Upper lobe of right lung (tissue), 1 donor: ENCODE data around the gene NRDC. TPM values are rescaled to one million over a fixed set of nuclear protein-coding genes. Genes with fewer than 3 reads are reported as not detected.
A peak's percentile ranks its signal among the peaks of the same experiment; 100 is the strongest.

Experiments
- ATAC-seq: fragments of 200-7000 bp; cut with Tn5 transposase; one replicate; pipeline ENCODE4 v1.9.1; 2020; ENCODE audit warnings: mild to moderate bottlenecking, moderate library complexity
- DNase-seq: peaks from one replicate; pipeline ENCODE4 v3.0.0-alpha.2; 2020
- H3K27ac ChIP-seq: fragments of 200-600 bp; one replicate; pipeline ENCODE4 v1.8.0; 2022
- H3K27me3 ChIP-seq: fragments of 200-600 bp; one replicate; pipeline ENCODE4 v1.8.0; 2022; ENCODE audit warnings: mild to moderate bottlenecking
- H3K36me3 ChIP-seq: fragments of 200-600 bp; one replicate; pipeline ENCODE4 v1.8.0; 2022
- H3K4me1 ChIP-seq: fragments of 200-600 bp; one replicate; pipeline ENCODE4 v1.8.0; 2022
- H3K4me3 ChIP-seq: fragments of 200-600 bp; one replicate; pipeline ENCODE4 v1.8.0; 2022; ENCODE audit warnings: mild to moderate bottlenecking
- H3K9me3 ChIP-seq: fragments of 200-600 bp; one replicate; pipeline ENCODE4 v1.8.0; 2022
- CTCF ChIP-seq: fragments of 200-600 bp; IDR thresholded peaks from one replicate; pipeline ENCODE4 v1.8.0; 2022; ENCODE audit warnings: antibody characterized with exemption
- intact Hi-C: fragments of 100-400 bp; cut with DNase I; formaldehyde crosslinking; loops from one replicate; pipeline ENCODE4 v1.11.0; 2022
- total RNA-seq: library from RNA; stranded (reverse); fragmentation: NEBNext Ultra II Directional; extraction: Animal tissue kit (Norgen Biotek cat#: 25700); gene quantifications from one replicate; pipeline ENCODE4 v1.2.1, GENCODE V29; 2021
- donor health status: DM: no; HTN: yes; CAD: no; lungs with severe emphysema.

Gene NRDC
- total RNA-seq, 1 donor from 2014 or later: 118 TPM

DNA sequence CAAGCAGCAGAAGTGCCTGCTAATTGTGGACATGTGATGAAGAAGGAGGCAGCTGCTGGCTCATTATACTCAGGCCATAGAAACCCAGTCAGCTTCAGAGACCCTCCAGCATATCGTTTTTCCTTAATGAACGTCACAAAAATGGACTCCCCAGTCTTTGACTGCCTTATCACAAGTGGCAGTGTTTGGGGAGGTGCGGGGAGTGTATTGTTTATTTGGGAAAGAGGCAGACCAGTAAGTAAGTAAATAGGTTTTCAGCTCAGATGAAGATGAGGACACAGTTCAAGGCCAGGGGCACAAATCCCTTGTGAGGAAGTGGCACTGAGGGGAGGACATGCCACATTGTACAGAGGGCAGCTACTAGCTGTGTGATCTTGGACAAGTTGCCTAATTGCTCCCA lies 43.5 kb upstream of the NRDC start:
- no peak for ATAC-seq
- no peak for TF ChIP-seq CTCF
- intact Hi-C loops: no loop called here

DNA sequence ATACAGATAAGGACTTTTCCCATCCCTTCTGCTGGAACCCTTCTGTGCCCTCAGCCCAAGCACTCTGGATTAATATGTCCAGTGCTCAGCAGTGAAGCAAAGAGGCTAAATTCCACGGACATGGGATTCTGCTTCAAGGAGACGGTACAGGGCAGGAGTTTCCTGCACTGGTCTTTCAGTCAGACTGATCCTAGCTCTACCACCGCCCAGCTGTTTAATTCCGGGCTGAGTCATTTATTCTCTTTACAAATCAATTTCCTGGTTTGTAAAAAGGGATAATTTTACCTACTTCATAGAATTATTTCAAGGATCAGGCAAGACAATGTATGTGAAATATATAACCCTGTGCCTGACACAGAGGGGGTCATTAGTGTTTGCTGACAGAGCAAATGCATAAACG lies 41.6 kb upstream of the NRDC start:
- no peaks in the 10 kb centered on the region for H3K36me3 ChIP-seq
- intact Hi-C loops: no loop called here
- no peak for TF ChIP-seq CTCF
- ATAC-seq: no peak
- no peaks in the 10 kb centered on the region for H3K9me3 ChIP-seq
- peaks cover 34% of the 10 kb centered on the region for H3K27me3 ChIP-seq
- H3K4me1 ChIP-seq: no peaks in the 10 kb centered on the region
- no peak for DNase-seq
- H3K4me3 ChIP-seq: no peak overlapping the region
- H3K27ac ChIP-seq: no peak overlapping the region

More for the DNA sequence above, 43.5 kb upstream of the NRDC start:
- H3K27me3 ChIP-seq: peaks cover 16% of the 10 kb centered on the region
- no peaks in the 10 kb centered on the region for H3K36me3 ChIP-seq
- no peak overlapping the region for H3K27ac ChIP-seq
- H3K9me3 ChIP-seq: no peaks in the 10 kb centered on the region
- DNase-seq: no peak
- no peak overlapping the region for H3K4me3 ChIP-seq
- no peaks in the 10 kb centered on the region for H3K4me1 ChIP-seq

DNA sequence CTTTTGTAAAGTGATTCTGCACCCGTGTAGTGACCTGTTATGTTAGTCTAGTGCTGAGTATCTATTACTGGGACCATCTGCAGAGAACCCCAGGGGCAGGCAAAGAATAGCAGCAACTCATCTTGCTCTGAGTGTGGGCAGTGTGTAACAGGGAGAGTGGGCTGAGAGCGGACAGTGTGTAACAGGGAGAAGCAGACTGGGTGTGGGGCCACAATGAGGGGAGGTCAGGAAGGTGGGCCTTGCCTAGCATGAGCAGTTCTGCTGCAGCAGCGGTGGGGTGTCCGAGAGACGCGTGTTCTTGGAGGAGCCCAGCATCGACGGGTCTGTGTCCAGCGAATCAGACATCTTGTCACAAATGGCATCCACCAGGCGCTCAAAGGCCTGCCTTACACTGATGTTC lies 41.2 kb upstream of the NRDC start:
- Histone ChIP-seq H3K27ac (no peak overlapping the region), H3K4me1 (no peaks in the 10 kb centered on the region), H3K4me3 (no peak overlapping the region), H3K9me3 (no peaks in the 10 kb centered on the region), H3K36me3 (no peaks in the 10 kb centered on the region), H3K27me3 (peaks cover 34% of the 10 kb centered on the region)
- ATAC-seq (peak; percentile 14), DNase-seq (no peak)
- intact Hi-C loops: no loop called here
- TF ChIP-seq CTCF: no peak

- DNase-seq (no peak), ATAC-seq (no peak)
- no peak for TF ChIP-seq CTCF
- no peaks in the 10 kb centered on the region for H3K36me3 ChIP-seq
- H3K4me1 ChIP-seq: no peaks in the 10 kb centered on the region
- no peak overlapping the region for H3K27ac ChIP-seq
- H3K9me3 ChIP-seq: no peaks in the 10 kb centered on the region
- H3K4me3 ChIP-seq: no peak overlapping the region
- intact Hi-C loops: no loop called here
- peaks cover 26% of the 10 kb centered on the region for H3K27me3 ChIP-seq
These were observed 38.3 kb upstream of the NRDC start for GRCh38 chr1:51916587-51917405.

GRCh38 chr1:51915951-51916350 lies 37.4 kb upstream of the NRDC start:
- Histone ChIP-seq H3K9me3 (no peaks in the 10 kb centered on the region), H3K27me3 (peaks cover 28% of the 10 kb centered on the region), H3K4me3 (no peak overlapping the region), H3K27ac (no peak overlapping the region), H3K4me1 (no peaks in the 10 kb centered on the region), H3K36me3 (no peaks in the 10 kb centered on the region)
- DNase-seq: no peak
- intact Hi-C loops: no loop called here
- no peak for TF ChIP-seq CTCF
- ATAC-seq: no peak

DNA sequence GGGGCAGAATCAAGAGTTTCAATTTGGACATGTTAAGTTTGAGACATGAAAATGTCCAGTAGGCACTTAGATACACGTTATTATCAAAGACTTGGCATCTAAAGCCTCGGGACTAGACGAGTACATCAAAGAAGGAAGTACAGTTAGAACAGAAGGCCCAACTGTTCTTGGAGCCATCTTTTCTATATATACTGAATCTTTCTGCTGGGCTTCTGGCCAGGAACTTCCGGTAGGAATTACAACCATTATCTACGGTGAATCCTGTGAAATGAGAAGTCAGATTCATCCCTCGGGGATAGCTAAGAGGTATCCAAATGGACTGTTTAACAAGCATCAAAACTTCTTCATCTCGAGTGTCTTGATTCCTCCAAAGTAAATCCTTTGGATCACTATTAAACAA lies 34.4 kb upstream of the NRDC start:
- no peaks in the 10 kb centered on the region for H3K9me3 ChIP-seq
- H3K36me3 ChIP-seq: no peaks in the 10 kb centered on the region
- ATAC-seq (no peak), DNase-seq (no peak)
- no peaks in the 10 kb centered on the region for H3K4me1 ChIP-seq
- no peak overlapping the region for H3K27ac ChIP-seq
- H3K27me3 ChIP-seq: peaks cover 39% of the 10 kb centered on the region
- no peak overlapping the region for H3K4me3 ChIP-seq
- TF ChIP-seq CTCF: no peak
- intact Hi-C loops: no loop called here
